OCI-LY7 (cell line): ENCODE measurements around the gene FRMD5.

ENCODE experiments used
- CTCF ChIP-seq: fragments of 200-600 bp; sonication (generic); conservative IDR thresholded peaks from 2 replicates; pipeline ENCODE4 v1.5.1; 2014; ENCODE audit warnings: mild to moderate bottlenecking, antibody characterized with exemption, low read length, moderate library complexity, mixed read lengths
- EZH2phosphoT487 ChIP-seq: fragments of 200-600 bp; sonication (generic); IDR thresholded peaks from 2 replicates; pipeline ENCODE4 v1.6.1; 2018; ENCODE audit warnings: low read depth, borderline replicate concordance, mild to moderate bottlenecking, mixed run types, antibody characterized with exemption, low read length, moderate library complexity, mixed read lengths

GRCh38 chr15:44136991-44137477 lies 58.0 kb downstream of the FRMD5 start:
- TF ChIP-seq CTCF (no peak), EZH2phosphoT487 (no peak)
